Neuronal stem cell (in vitro differentiated cells): Measurements from ENCODE around the gene RAPGEF2.

Experiments used
- DNase-seq: peaks from one replicate; pipeline ENCODE4 v3.0.0-alpha.2; 2013; ENCODE audit warnings: low spot score
- H2AFZ ChIP-seq: one replicate; pipeline ENCODE4 v1.6.1; 2013; ENCODE audit warnings: mild to moderate bottlenecking, low read length, inconsistent platforms
- H2AK5ac ChIP-seq: 2 replicates; pipeline ENCODE4 v1.6.1; 2013; ENCODE audit warnings: low read depth, mild to moderate bottlenecking, inconsistent platforms, low read length, moderate library complexity, mixed read lengths
- H2BK120ac ChIP-seq: 2 replicates; pipeline ENCODE4 v1.6.1; 2013; ENCODE audit warnings: low read depth, mild to moderate bottlenecking, inconsistent platforms, low read length, moderate library complexity, mixed read lengths
- H2BK12ac ChIP-seq: one replicate; pipeline ENCODE4 v1.6.1; 2013; ENCODE audit warnings: low read length, inconsistent platforms
- H2BK15ac ChIP-seq: 2 replicates; pipeline ENCODE4 v1.6.1; 2013; ENCODE audit warnings: mild to moderate bottlenecking, low read length, inconsistent platforms, mixed read lengths
- H2BK5ac ChIP-seq: one replicate; pipeline ENCODE4 v1.6.1; 2013; ENCODE audit warnings: inconsistent platforms, mild to moderate bottlenecking, low read length, moderate library complexity
- H3K14ac ChIP-seq: one replicate; pipeline ENCODE4 v1.6.1; 2013; ENCODE audit warnings: low read length, inconsistent platforms
- H3K18ac ChIP-seq: 2 replicates; pipeline ENCODE4 v1.6.1; 2013; ENCODE audit warnings: low read length, inconsistent platforms
- H3K23ac ChIP-seq: 2 replicates; pipeline ENCODE4 v1.6.1; 2013; ENCODE audit warnings: low read depth, mild to moderate bottlenecking, mixed read lengths, low read length, inconsistent platforms; ENCODE audit not compliant: poor library complexity
- H3K27ac ChIP-seq: replicated peaks from 3 replicates; pipeline ENCODE4 v1.5.1; 2013; ENCODE audit warnings: low read length, inconsistent platforms
- H3K27me3 ChIP-seq, 3 experiments: 2 replicates each; pipeline ENCODE4 v1.6.1; 2013; ENCODE audit warnings: low read length in 3 of 3, mild to moderate bottlenecking in 2 of 3, inconsistent platforms in 1 of 3, low read depth in 1 of 3, mixed read lengths in 1 of 3, moderate library complexity in 1 of 3; ENCODE audit not compliant: control insufficient read depth in 3 of 3, insufficient read depth in 3 of 3
- H3K36me3 ChIP-seq, 2 donors: replicated peaks in 1 of 2; 2 replicates each; pipeline ENCODE4 v1.6.1; 2013; ENCODE audit warnings: low read length in 2 of 2; ENCODE audit not compliant: control insufficient read depth in 2 of 2, insufficient read depth in 2 of 2
- H3K4ac ChIP-seq: 2 replicates; pipeline ENCODE4 v1.6.1; 2013; ENCODE audit warnings: inconsistent platforms, mild to moderate bottlenecking, low read length, moderate library complexity
- H3K4me1 ChIP-seq, 2 donors: 1 replicate in 1 of 2; 2 replicates in 1 of 2; pipeline ENCODE4 v1.6.1; 2013; ENCODE audit warnings: low read length in 2 of 2, low read depth in 1 of 2; ENCODE audit not compliant: control insufficient read depth in 2 of 2, insufficient read depth in 1 of 2
- H3K4me2 ChIP-seq: one replicate; pipeline ENCODE4 v1.6.1; 2013; ENCODE audit warnings: mild to moderate bottlenecking, low read length, inconsistent platforms; ENCODE audit not compliant: insufficient read depth, poor library complexity, severe bottlenecking
- H3K4me3 ChIP-seq, 2 donors: 2 replicates each; pipeline ENCODE4 v1.5.1; 2013; ENCODE audit warnings: low read length in 2 of 2, mild to moderate bottlenecking in 2 of 2, inconsistent platforms in 1 of 2, moderate library complexity in 1 of 2
- H3K79me1 ChIP-seq: one replicate; pipeline ENCODE4 v1.6.1; 2013; ENCODE audit warnings: low read depth, mild to moderate bottlenecking, inconsistent platforms, low read length, moderate library complexity
- H3K9ac ChIP-seq: one replicate; pipeline ENCODE4 v1.6.1; 2013; ENCODE audit warnings: mild to moderate bottlenecking, low read depth, low read length, inconsistent platforms; ENCODE audit not compliant: poor library complexity
- H3K9me3 ChIP-seq, 2 donors: replicated peaks in 1 of 2; 2 replicates each; pipeline versions ENCODE3 to v1.6.1; 2013; ENCODE audit warnings: low read length in 2 of 2, mild to moderate bottlenecking in 2 of 2, inconsistent platforms in 1 of 2, low read depth in 1 of 2, mixed read lengths in 1 of 2, moderate library complexity in 1 of 2; ENCODE audit not compliant: control insufficient read depth in 2 of 2, insufficient read depth in 1 of 2
- H4K8ac ChIP-seq: one replicate; pipeline ENCODE4 v1.6.1; 2013; ENCODE audit warnings: low read depth, mild to moderate bottlenecking, inconsistent platforms, low read length, moderate library complexity
- H4K91ac ChIP-seq: one replicate; pipeline ENCODE4 v1.6.1; 2013; ENCODE audit warnings: low read length, low read depth, mild to moderate bottlenecking, inconsistent platforms; ENCODE audit not compliant: poor library complexity
- WGBS, 2 donors: extraction: QIAGEN DNeasy Blood & Tissue Kit; methylation state at CpG; one replicate each; pipeline ENCODE4 v1.1.7; 2013; ENCODE audit warnings: missing lambda C conversion rate in 2 of 2, mixed read lengths in 1 of 2; ENCODE audit not compliant: insufficient read length in 2 of 2, insufficient replicate concordance in 1 of 2; ENCODE audit errors: extremely low coverage in 2 of 2; 5-methylcytosine and 5-hydroxymethylcytosine counted together

Gene RAPGEF2

GRCh38 chr4:159144112-159144694, 41.3 kb downstream of the RAPGEF2 start:
- Histone ChIP-seq H3K9me3 (no peaks in the 10 kb centered on the region), H4K91ac (no peak overlapping the region), H3K4me2 (no peak overlapping the region), H2BK15ac (no peak overlapping the region), H3K79me1 (no peaks in the 10 kb centered on the region), H3K4me1 (no peaks in the 10 kb centered on the region), H3K4ac (no peak overlapping the region), H3K14ac (no peak overlapping the region), H3K36me3 (no peaks in the 10 kb centered on the region), H2BK12ac (no peak overlapping the region), H2AFZ (no peak overlapping the region), H4K8ac (no peak overlapping the region), H3K27ac (no peak overlapping the region), H3K18ac (no peak overlapping the region), H2BK120ac (no peak overlapping the region), H3K27me3 (no peaks in the 10 kb centered on the region), H3K23ac (no peak overlapping the region), H2BK5ac (no peak overlapping the region), H2AK5ac (no peak overlapping the region), H3K4me3 (no peak overlapping the region), H3K9ac (no peak overlapping the region)
- WGBS, 2 donors = no CpG with 5 or more reads among the region's 4 CpGs
- DNase-seq = no peak

GRCh38 chr4:159145318-159145991, 42.6 kb downstream of the RAPGEF2 start:
- H2BK15ac ChIP-seq = no peak overlapping the region
- no peaks in the 10 kb centered on the region for H3K79me1 ChIP-seq
- no peak overlapping the region for H3K4me2 ChIP-seq
- no peak overlapping the region for H2BK5ac ChIP-seq
- H3K14ac ChIP-seq = no peak overlapping the region
- H3K9ac ChIP-seq = no peak overlapping the region
- H3K4me1 ChIP-seq = no peaks in the 10 kb centered on the region
- no peak overlapping the region for H2AK5ac ChIP-seq
- no peak overlapping the region for H2AFZ ChIP-seq
- WGBS, 2 donors = no CpG with 5 or more reads among the region's 4 CpGs
- H4K91ac ChIP-seq = no peak overlapping the region
- H3K27ac ChIP-seq = no peak overlapping the region
- no peak overlapping the region for H3K4ac ChIP-seq
- H3K27me3 ChIP-seq = no peaks in the 10 kb centered on the region
- H3K36me3 ChIP-seq = no peaks in the 10 kb centered on the region
- no peak overlapping the region for H3K18ac ChIP-seq
- H2BK12ac ChIP-seq = no peak overlapping the region
- no peaks in the 10 kb centered on the region for H3K9me3 ChIP-seq
- DNase-seq = no peak
- H4K8ac ChIP-seq = no peak overlapping the region
- no peak overlapping the region for H3K4me3 ChIP-seq
- H2BK120ac ChIP-seq = no peak overlapping the region
- H3K23ac ChIP-seq = no peak overlapping the region

- H3K27ac ChIP-seq = no peak overlapping the region
- H3K9ac ChIP-seq = no peak overlapping the region
- no peaks in the 10 kb centered on the region for H3K9me3 ChIP-seq
- H3K79me1 ChIP-seq = no peaks in the 10 kb centered on the region
- no peak overlapping the region for H2BK15ac ChIP-seq
- no peak overlapping the region for H2BK5ac ChIP-seq
- no peak overlapping the region for H3K18ac ChIP-seq
- WGBS, 2 donors = no CpG with 5 or more reads among the region's 1 CpG
- no peak for DNase-seq
- H3K27me3 ChIP-seq = no peaks in the 10 kb centered on the region
- H3K4me3 ChIP-seq = no peak overlapping the region
- no peak overlapping the region for H3K14ac ChIP-seq
- H3K23ac ChIP-seq = no peak overlapping the region
- H2AK5ac ChIP-seq = no peak overlapping the region
- no peak overlapping the region for H3K4ac ChIP-seq
- H3K36me3 ChIP-seq = no peaks in the 10 kb centered on the region
- no peak overlapping the region for H2BK120ac ChIP-seq
- no peak overlapping the region for H2AFZ ChIP-seq
- no peak overlapping the region for H2BK12ac ChIP-seq
- no peak overlapping the region for H4K91ac ChIP-seq
- no peak overlapping the region for H3K4me2 ChIP-seq
- no peak overlapping the region for H4K8ac ChIP-seq
- peaks cover 0 to 2% of the 10 kb centered on the region in 2 donors for H3K4me1 ChIP-seq
These were observed 43.1 kb downstream of the RAPGEF2 start for GRCh38 chr4:159145992-159146330.

- Histone ChIP-seq H3K4me1 (peaks cover 0 to 2% of the 10 kb centered on the region in 2 donors), H2BK15ac (no peak overlapping the region), H4K8ac (no peak overlapping the region), H3K9ac (no peak overlapping the region), H3K18ac (no peak overlapping the region), H3K9me3 (no peaks in the 10 kb centered on the region), H2AFZ (no peak overlapping the region), H3K4me2 (no peak overlapping the region), H3K27me3 (no peaks in the 10 kb centered on the region), H2BK120ac (no peak overlapping the region), H3K27ac (no peak overlapping the region), H2BK5ac (no peak overlapping the region), H3K36me3 (no peaks in the 10 kb centered on the region), H3K79me1 (no peaks in the 10 kb centered on the region), H3K23ac (no peak overlapping the region), H4K91ac (no peak overlapping the region), H2BK12ac (no peak overlapping the region), H3K4me3 (no peak overlapping the region), H3K4ac (no peak overlapping the region), H3K14ac (no peak overlapping the region), H2AK5ac (no peak overlapping the region)
- no peak for DNase-seq
These were observed 43.6 kb downstream of the RAPGEF2 start for GRCh38 chr4:159146488-159146887.
